Vagina (tissue), 2 donors: Measurements from ENCODE around the gene LRRN1. TPM values are rescaled to one million over a fixed set of nuclear protein-coding genes. Genes with fewer than 3 reads are reported as not detected.
A peak's percentile ranks its signal among the peaks of the same experiment; 100 is the strongest.

Experiments
- DNase-seq, 2 donors: peaks; one replicate each; pipeline ENCODE4 v3.0.0-alpha.2; 2017; ENCODE audit errors: extremely low spot score in 2 of 2
- H3K27ac ChIP-seq: fragments of 200-600 bp; sonication (generic); one replicate; pipeline ENCODE4 v1.5.1; 2019
- H3K27me3 ChIP-seq: fragments of 200-600 bp; sonication (generic); one replicate; pipeline ENCODE4 v1.5.1; 2019
- H3K36me3 ChIP-seq, 2 donors: fragments of 200-600 bp; sonication (generic); one replicate each; pipeline ENCODE4 v1.5.1; 2017 to 2019
- H3K4me1 ChIP-seq: fragments of 200-600 bp; sonication (generic); one replicate; pipeline ENCODE4 v1.5.1; 2019
- H3K4me3 ChIP-seq, 2 donors: fragments of 200-600 bp; sonication (generic); 1 replicate in 1 of 2; 2 replicates in 1 of 2; pipeline ENCODE4 v1.5.1; 2016 to 2019
- H3K9me3 ChIP-seq: fragments of 200-600 bp; sonication (generic); one replicate; pipeline ENCODE4 v1.5.1; 2019
- CTCF ChIP-seq, 3 experiments: fragments of 450-650 bp in 2 of 3; fragments of 200-600 bp in 1 of 3; sonication (generic) in 1 of 3; IDR thresholded peaks; one replicate each; pipeline ENCODE4 v1.5.1; 2017 to 2019; ENCODE audit warnings: antibody characterized with exemption in 3 of 3, mild to moderate bottlenecking in 2 of 3, moderate library complexity in 2 of 3
- POLR2A ChIP-seq, 2 donors: fragments of 450-650 bp; IDR thresholded peaks; one replicate each; pipeline ENCODE4 v1.6.1; 2017; ENCODE audit warnings: antibody characterized with exemption in 2 of 2, mild to moderate bottlenecking in 2 of 2, moderate library complexity in 2 of 2
- POLR2AphosphoS5 ChIP-seq, 2 donors: sonication (generic); formaldehyde crosslinking; IDR thresholded peaks; one replicate each; pipeline ENCODE4 v1.9.0; 2017; ENCODE audit warnings: antibody characterized with exemption in 2 of 2, mild to moderate bottlenecking in 2 of 2, low read depth in 1 of 2; ENCODE audit not compliant: insufficient read depth in 1 of 2
- intact Hi-C: fragments of 100-400 bp; cut with DNase I; formaldehyde crosslinking; loops from one replicate; pipeline ENCODE4 v1.15.1; 2023
- total RNA-seq: library from RNA; depleted of rRNA; stranded (reverse); fragments of >200 nt; gene quantifications from one replicate; pipeline ENCODE4 v1.2.3, GENCODE V29; 2016

Gene LRRN1
- total RNA-seq: 1.7 TPM

- no peak within 1 kb of the TSS for H3K27ac ChIP-seq
- H3K27me3 ChIP-seq: no peaks in the 10 kb centered on the region
- peaks cover 19% of the 10 kb centered on the region for H3K4me1 ChIP-seq
- H3K9me3 ChIP-seq: no peaks in the 10 kb centered on the region
- H3K36me3 ChIP-seq: no peaks in the 10 kb centered on the region
- peak within 1 kb of the TSS; percentile 49 to 65 for H3K4me3 ChIP-seq
- no peak for DNase-seq
- TF ChIP-seq POLR2AphosphoS5 (IDR thresholded peaks at IDR 0.05; ENCODE audit: insufficient read depth in 1 of 2, low read depth in 1 of 2) (no peak), POLR2A (IDR thresholded peaks at IDR 0.05) (no peak), CTCF (IDR thresholded peaks at IDR 0.05) (no peak)
- intact Hi-C loops: no loop called here
Observed at GRCh38 chr3:3799173-3800079, at the start of gene LRRN1. LRRN1 (plus strand) TSS chr3:3799431; CDS start chr3:3844642, 45,211 bp downstream.

GRCh38 chr3:3753416-3753815 lies 45.8 kb upstream of the LRRN1 start:
- Histone ChIP-seq H3K27me3 (no peaks in the 10 kb centered on the region), H3K9me3 (no peaks in the 10 kb centered on the region), H3K4me1 (no peaks in the 10 kb centered on the region), H3K36me3 (no peaks in the 10 kb centered on the region), H3K27ac (no peak overlapping the region), H3K4me3 (no peak overlapping the region)
- no peak for TF ChIP-seq POLR2A (IDR thresholded peaks at IDR 0.05)
- TF ChIP-seq CTCF (IDR thresholded peaks at IDR 0.05): no peak
- no peak for TF ChIP-seq POLR2AphosphoS5 (IDR thresholded peaks at IDR 0.05; ENCODE audit: insufficient read depth in 1 of 2, low read depth in 1 of 2)
- intact Hi-C loops: no loop called here
- DNase-seq: no peak

- no peaks in the 10 kb centered on the region for H3K36me3 ChIP-seq
- H3K27me3 ChIP-seq: no peaks in the 10 kb centered on the region
- DNase-seq: no peak
- no peak overlapping the region for H3K27ac ChIP-seq
- H3K4me3 ChIP-seq: no peak overlapping the region
- intact Hi-C loops: no loop called here
- no peaks in the 10 kb centered on the region for H3K4me1 ChIP-seq
- no peak for TF ChIP-seq POLR2AphosphoS5 (IDR thresholded peaks at IDR 0.05; ENCODE audit: insufficient read depth in 1 of 2, low read depth in 1 of 2)
- no peak for TF ChIP-seq CTCF (IDR thresholded peaks at IDR 0.05)
- H3K9me3 ChIP-seq: no peaks in the 10 kb centered on the region
Observed at GRCh38 chr3:3765661-3766060, 33.6 kb upstream of the LRRN1 start.

GRCh38 chr3:3766140-3766539 lies 33.1 kb upstream of the LRRN1 start:
- H3K27me3 ChIP-seq: no peaks in the 10 kb centered on the region
- no peaks in the 10 kb centered on the region for H3K4me1 ChIP-seq
- intact Hi-C loops: no loop called here
- H3K36me3 ChIP-seq: no peaks in the 10 kb centered on the region
- no peak overlapping the region for H3K4me3 ChIP-seq
- H3K27ac ChIP-seq: no peak overlapping the region
- TF ChIP-seq CTCF (IDR thresholded peaks at IDR 0.05): no peak
- no peak for TF ChIP-seq POLR2A (IDR thresholded peaks at IDR 0.05)
- no peak for TF ChIP-seq POLR2AphosphoS5 (IDR thresholded peaks at IDR 0.05; ENCODE audit: insufficient read depth in 1 of 2, low read depth in 1 of 2)
- no peaks in the 10 kb centered on the region for H3K9me3 ChIP-seq
- DNase-seq: no peak

- TF ChIP-seq POLR2A (IDR thresholded peaks at IDR 0.05) (no peak), CTCF (IDR thresholded peaks at IDR 0.05) (no peak), POLR2AphosphoS5 (IDR thresholded peaks at IDR 0.05; ENCODE audit: insufficient read depth in 1 of 2, low read depth in 1 of 2) (no peak)
- Histone ChIP-seq H3K4me1 (no peaks in the 10 kb centered on the region), H3K9me3 (no peaks in the 10 kb centered on the region), H3K36me3 (no peaks in the 10 kb centered on the region), H3K27ac (no peak overlapping the region), H3K27me3 (no peaks in the 10 kb centered on the region), H3K4me3 (no peak overlapping the region)
- no peak for DNase-seq
- intact Hi-C loops: no loop called here
Observed at GRCh38 chr3:3771094-3771493, 28.1 kb upstream of the LRRN1 start.
